GM12865 (cell line): ENCODE results near the gene KCTD13.

Experiments
- DNase-seq: peaks from one replicate; pipeline ENCODE4 v3.0.0; 2010; ENCODE audit warnings: low read depth
- H3K4me3 ChIP-seq: 2 replicates; pipeline ENCODE4 v1.5.1; 2011; ENCODE audit warnings: mild to moderate bottlenecking, low read depth, low read length, control low read depth
- TF ChIP-seq, protein P1 (sequence below): IDR thresholded peaks from 2 replicates; pipeline ENCODE4 v1.5.1; 2011; ENCODE audit warnings: low read length, control low read depth, low read depth, inconsistent platforms; ENCODE audit not compliant: insufficient read depth; ENCODE audit errors: missing control alignments

KCTD13 gene

DNA sequence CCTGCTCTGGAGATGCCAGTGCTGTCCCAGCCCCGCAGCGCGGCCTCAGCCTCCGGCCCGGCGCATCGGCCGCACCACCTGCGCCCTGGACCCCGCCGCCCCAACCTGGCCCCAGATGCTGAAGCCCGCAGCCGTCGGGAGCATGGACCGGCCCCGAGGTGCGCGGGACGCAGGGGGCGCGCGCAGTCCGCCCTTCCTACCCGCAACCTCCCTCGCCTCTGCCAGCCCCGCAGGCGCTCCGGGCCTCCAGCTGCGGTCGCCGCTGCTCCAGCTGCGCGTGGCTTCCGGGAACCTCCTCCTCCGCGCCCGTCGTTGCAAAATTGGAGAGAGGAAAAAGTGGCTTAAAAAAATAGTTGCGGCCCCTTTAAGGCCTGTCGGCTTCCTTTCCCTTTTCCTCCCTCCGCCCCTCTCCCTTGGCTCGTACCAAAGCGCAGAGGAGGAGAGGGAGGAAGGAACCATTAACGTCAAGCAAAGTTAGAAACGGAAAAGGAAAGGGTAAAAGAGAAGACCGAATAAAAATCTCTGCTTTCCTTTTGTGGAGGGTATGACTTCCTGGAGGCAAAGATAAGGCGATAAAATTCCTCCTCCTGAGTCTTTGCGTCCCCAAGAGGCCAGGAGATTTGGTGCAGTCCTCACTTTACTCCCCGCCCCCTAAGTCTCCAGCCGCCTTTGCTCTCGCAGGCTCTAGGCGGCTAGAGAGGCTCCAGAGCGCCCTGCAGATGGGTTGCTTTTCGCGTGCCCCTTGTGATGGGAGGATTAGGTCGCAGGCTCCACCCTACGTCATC is 63.0 kb downstream of the KCTD13 start, which contains the start of gene CDIPT:
Gene CDIPT, minus strand, starts transcription at position 343 of the 785 bp plus-strand sequence. CDS start 369 bp downstream, outside the sequence.
- TF ChIP-seq, protein P1, sequence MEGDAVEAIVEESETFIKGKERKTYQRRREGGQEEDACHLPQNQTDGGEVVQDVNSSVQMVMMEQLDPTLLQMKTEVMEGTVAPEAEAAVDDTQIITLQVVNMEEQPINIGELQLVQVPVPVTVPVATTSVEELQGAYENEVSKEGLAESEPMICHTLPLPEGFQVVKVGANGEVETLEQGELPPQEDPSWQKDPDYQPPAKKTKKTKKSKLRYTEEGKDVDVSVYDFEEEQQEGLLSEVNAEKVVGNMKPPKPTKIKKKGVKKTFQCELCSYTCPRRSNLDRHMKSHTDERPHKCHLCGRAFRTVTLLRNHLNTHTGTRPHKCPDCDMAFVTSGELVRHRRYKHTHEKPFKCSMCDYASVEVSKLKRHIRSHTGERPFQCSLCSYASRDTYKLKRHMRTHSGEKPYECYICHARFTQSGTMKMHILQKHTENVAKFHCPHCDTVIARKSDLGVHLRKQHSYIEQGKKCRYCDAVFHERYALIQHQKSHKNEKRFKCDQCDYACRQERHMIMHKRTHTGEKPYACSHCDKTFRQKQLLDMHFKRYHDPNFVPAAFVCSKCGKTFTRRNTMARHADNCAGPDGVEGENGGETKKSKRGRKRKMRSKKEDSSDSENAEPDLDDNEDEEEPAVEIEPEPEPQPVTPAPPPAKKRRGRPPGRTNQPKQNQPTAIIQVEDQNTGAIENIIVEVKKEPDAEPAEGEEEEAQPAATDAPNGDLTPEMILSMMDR = peak; percentile 82
- peak; percentile 99 for DNase-seq
- peak within 1 kb of the TSS; percentile 60 for H3K4me3 ChIP-seq

DNA sequence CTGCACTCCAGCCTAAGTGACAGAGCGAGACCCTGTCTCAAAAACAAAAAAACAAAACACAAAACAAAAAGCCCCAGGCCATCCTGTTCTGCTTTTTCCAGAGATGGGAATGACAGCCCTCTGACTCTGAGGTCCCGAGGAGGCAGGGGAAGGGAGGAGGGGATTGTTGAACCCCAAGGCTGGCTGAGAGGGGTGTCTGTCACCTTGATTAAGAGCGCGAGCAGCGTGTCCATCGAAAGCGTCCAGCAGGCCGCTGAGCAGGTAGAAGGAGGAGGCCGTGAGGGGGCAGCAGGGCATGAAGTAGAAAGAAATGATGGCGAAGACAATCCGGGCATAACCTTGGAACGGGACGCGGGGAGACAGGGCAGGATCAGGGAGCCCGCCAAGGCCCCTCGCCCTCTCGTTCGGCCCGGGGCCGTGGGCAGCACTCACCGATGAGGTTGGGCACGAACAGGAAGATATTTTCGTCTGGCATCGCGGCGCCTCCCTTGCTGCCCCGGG is 63.6 kb downstream of the KCTD13 start:
- TF ChIP-seq, protein P1 = no peak
- peak overlapping the region; percentile 60 for H3K4me3 ChIP-seq
- peak; percentile 10 for DNase-seq

DNA sequence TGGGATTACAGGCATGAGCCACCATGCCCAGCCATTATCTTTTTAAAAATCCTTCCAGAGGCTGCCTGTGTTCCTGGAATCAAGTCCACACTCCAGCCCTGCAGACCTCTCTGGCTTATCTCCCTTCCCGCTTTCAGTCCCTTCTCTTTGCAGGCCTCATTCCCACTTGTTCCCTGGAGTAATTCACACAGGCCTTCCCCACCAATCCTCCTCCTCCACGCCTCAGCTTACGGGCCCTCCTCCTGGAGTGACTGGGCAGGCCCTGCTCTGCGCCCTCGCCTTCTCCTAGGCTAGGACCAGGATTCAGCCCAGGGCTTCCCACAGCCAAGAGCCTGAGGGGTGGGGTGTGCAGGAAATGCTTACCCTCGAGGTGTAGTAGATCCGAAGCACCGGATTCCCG is 65.8 kb downstream of the KCTD13 start:
- DNase-seq = no peak
- TF ChIP-seq, protein P1 = no peak
- no peak overlapping the region for H3K4me3 ChIP-seq

DNA sequence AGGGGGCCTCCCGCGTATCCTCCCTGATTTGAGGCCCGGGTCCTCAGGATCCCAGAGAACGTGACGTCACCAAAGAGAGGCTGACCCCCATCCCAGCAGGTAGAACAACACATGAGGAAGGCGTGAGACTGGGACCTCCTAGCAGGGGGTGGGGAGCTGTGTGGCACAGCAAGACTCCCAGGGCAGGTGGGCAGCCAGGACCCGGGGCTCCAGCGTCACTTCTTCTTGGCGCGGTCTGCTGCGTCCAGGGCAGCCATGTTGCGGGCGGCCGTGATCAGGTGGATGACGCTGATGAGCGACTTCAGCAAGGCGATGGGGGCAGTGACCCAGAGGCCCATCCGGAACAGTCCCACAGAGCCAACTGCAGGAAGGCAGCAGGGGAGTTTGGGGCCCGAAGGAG is 67.1 kb downstream of the KCTD13 start:
- no peak for DNase-seq
- TF ChIP-seq, protein P1 = no peak
- no peak overlapping the region for H3K4me3 ChIP-seq

DNA sequence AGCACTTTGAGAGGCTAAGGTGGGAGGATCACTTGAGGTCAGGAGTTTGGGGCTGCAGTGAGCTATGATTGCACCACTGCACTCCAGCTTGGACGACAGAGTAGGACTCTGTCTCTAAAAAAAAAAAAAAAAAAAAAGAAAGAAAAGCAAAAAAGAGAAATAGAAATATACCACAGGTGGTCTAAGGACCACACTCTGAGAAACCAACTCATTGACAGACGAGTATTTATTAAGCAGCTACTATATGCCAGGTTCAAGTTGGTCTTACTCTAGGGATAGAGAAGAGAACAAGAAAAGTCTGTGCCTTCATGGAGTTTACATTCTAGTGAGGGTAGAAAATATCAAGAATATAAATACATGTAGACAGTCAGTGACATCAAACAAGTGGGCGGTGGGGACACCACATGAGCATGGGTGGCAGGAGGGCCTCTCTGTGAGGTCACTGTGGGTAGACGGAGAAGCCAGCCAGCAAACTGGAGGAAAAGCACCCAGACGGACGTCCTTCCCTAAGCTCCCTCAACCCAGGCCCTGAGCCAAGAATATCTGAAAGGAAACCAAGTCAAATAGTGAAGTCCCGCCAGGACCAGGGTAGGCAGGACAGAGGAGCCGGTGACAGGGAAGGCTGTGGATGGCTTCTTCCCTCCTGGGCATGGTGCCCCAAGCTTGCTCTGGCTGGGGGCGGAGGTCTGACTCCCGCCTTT is 67.7 kb downstream of the KCTD13 start:
- DNase-seq = no peak
- no peak overlapping the region for H3K4me3 ChIP-seq
- TF ChIP-seq, protein P1 = no peak

DNA sequence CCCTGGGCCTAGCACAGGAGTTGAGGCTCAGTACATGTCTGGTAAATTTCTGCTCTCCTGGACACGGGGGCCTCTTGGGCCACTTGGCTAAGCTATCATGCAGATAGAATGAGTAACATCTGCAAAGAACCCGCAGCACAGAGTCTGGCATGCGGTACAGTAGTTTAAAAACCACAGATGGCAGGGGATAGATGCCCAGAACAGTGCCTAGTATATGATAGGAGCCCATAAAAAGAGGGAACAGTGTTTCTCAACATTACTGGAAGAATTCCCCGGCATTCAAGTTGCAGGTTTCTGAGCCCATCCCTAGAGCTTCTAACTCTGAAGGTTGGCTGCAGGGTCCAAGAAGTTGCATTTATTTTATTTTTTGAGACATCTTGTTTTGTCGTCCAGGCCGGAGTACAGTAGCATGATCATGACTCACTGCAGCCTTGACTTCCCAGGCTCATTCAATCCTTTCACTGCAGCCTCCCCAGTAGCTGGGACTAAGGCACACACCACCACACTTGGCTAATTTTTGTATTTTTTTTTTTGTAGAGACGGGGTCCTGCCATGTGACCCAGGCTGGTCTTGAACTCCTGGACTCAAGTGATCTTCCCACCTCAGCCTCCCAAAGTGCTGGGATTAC is 68.8 kb downstream of the KCTD13 start:
- TF ChIP-seq, protein P1 = no peak
- no peak overlapping the region for H3K4me3 ChIP-seq
- no peak for DNase-seq
